ENCODE data around the gene CR2.
A peak's percentile ranks its signal among the peaks of the same experiment; 100 is the strongest.

The CR2 gene

DNA sequence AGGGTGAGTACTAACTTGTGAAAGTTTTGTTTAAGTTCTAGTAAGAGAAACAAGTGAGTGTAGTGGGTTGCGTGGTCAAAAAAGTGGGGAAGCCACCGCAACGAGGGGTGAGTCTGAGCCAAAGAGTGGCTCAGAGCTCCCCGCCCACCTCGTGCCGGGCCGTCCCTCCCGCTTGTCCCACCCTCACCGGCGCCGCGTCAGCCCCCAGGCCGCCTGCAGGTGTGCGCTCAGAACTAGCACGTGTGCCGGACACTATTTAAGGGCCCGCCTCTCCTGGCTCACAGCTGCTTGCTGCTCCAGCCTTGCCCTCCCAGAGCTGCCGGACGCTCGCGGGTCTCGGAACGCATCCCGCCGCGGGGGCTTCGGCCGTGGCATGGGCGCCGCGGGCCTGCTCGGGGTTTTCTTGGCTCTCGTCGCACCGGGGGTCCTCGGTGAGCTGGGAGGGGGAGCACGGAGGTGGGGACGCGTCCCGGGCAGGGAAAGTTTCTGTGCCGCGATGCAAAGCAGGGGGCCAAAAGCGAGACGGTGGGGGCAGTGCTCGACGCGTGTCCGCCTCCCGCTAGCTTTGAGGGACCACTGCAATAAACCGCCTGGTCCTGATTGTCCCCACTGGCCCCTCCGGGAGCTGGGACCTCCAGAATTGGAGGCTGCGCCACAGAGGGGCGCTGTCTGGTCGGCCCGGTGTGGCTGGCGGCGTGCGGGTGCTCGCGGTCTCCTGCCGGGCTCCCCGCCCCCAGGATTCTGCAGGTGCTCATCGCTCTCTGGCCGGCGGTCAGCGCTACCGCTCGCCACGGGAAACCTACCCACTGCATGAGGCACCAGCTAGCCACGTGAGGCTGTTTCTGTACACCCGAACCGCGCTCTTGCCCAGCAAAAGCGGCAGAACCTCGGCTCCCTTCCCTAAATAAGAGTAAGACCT is at the start of gene CR2:
Gene CR2, plus strand, starts transcription at position 283 of the 919 bp plus-strand sequence. Its CDS starts 91 bp downstream, at position 374.
- DNase-seq (ENCODE audit: low spot score) = peak; percentile 79

DNA sequence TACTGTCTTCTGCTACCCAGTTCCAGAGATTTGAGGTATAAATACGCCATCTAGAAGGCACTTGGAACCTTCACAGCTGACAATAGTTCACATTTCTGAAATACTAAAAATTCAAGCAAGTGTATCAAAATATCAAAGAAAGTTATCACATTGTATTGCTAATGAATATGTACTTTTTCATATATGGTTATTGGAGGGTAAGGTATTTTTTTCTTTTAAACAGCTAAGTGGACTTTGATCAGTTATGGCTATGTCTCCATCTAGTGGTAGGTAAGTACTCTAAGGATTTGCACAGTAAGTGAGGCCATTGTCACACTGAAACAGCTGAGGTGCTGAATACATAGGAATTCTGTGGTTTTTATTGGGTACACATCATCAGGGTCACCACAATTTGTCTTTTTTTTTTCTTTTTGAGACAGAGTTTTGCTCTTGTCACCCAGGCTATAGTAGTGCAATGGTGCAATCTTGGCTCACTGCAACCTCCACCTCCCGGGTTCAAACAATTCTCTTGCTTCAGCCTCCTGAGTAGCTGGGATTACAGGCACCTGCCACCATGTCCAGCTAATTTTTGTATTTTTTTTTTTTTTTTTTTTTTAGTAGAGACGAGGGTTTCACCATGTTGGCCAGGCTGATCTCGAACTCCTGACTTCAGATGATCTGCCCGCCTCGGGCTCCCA is 49.1 kb upstream of the CR2 start:
- TF ChIP-seq, protein P1, sequence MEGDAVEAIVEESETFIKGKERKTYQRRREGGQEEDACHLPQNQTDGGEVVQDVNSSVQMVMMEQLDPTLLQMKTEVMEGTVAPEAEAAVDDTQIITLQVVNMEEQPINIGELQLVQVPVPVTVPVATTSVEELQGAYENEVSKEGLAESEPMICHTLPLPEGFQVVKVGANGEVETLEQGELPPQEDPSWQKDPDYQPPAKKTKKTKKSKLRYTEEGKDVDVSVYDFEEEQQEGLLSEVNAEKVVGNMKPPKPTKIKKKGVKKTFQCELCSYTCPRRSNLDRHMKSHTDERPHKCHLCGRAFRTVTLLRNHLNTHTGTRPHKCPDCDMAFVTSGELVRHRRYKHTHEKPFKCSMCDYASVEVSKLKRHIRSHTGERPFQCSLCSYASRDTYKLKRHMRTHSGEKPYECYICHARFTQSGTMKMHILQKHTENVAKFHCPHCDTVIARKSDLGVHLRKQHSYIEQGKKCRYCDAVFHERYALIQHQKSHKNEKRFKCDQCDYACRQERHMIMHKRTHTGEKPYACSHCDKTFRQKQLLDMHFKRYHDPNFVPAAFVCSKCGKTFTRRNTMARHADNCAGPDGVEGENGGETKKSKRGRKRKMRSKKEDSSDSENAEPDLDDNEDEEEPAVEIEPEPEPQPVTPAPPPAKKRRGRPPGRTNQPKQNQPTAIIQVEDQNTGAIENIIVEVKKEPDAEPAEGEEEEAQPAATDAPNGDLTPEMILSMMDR (IDR thresholded peaks at IDR 0.05; ENCODE audit: extremely low read depth, missing control alignments) = peak; percentile 24
- peak; percentile 53 for DNase-seq (ENCODE audit: low spot score)

More for the DNA sequence above, at the start of gene CR2:
- TF ChIP-seq, protein P1 (IDR thresholded peaks at IDR 0.05; ENCODE audit: extremely low read depth, missing control alignments) = peak; percentile 47

DNA sequence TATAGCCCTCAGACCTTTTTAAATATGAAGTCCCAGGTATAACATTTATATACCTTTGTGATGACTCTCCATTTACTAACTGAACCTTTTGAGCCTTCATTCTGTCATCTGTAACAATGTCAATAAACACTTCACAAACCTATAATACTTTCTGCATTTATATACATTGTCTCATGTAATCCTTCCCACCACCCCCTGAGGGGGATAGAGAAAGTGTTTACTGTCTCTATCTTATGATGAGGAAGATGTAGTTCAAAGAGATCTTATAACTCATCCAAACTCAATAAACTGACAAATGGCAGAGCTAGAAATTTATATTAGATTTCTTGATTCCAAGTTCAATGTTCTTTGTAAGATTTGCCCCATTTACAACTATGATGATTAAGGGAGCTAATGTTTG is 48.3 kb upstream of the CR2 start:
- DNase-seq (ENCODE audit: low spot score) = no peak
- TF ChIP-seq, protein P1 (IDR thresholded peaks at IDR 0.05; ENCODE audit: extremely low read depth, missing control alignments) = no peak

DNA sequence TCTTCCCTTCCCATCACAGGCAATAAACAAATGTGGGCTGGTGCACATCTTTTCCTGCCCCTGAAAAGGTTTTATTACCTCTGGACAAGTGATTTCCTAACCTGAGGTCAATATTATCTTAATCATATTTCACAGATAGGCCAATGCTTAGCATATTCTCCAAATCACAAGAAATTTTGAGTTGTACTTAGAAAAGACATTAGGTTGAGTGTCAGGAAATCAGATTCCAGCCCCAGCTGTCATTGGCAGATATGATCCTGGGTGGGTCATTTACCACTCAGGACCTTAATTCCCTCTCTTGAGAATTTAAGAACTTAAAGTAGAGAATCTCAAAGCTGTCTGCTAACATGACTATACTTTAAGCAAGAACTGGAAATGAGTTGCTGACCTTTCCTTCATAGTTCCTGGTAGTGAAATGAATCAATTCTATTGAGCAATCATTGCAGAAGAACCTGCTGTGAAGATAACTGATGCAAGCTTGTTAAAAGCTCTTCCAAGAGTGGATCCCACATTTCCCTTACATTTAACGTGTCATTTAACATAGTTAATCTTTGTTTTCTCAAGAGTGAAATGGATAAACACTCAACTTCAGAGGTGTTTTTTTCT is 46.4 kb upstream of the CR2 start:
- TF ChIP-seq, protein P1 (IDR thresholded peaks at IDR 0.05; ENCODE audit: extremely low read depth, missing control alignments) = no peak
- no peak for DNase-seq (ENCODE audit: low spot score)

DNA sequence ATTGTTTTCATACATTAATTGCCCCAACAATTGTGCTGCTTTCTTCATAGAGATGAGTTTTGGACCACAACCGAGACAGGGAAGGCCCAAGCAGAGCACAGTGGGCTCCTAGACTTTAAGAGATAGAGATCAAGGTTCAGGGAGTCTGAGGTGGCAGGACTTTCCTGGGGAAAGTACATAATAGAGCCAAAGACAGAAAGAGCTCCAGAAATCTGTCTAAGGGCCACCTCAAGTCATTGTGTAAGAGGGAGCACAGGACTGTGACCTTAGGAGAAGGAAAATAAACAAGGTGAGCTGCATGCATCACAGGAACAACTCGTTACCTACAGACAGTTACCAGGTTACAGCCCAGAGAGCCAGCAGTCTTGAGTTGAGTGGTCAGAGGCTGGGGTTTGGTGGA is 41.3 kb upstream of the CR2 start:
- TF ChIP-seq, protein P1 (IDR thresholded peaks at IDR 0.05; ENCODE audit: extremely low read depth, missing control alignments) = no peak

DNA sequence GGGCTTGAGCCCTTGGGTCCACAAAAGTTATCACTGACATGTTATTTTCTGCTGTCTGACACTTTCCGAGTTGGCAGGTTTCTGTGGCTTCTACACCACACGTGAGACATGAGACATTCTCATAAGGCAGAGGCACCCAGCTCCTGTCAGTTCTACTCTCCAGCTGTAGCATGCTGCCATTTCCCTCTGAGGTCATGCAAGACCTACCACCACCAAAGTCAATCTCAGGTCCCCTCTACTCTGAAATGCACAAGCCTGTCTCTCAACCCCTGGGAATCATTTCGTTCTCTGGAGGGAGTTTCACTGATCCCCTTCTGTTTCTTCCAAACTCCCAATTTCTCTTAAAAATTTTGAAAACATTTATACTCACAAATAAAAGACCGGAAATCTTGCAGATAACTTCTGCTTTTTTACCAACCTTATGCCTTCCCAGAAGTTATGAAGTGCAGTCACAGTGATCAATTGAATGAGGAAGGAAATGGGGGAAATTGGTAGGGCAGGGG is 39.5 kb upstream of the CR2 start:
- TF ChIP-seq, protein P1 (IDR thresholded peaks at IDR 0.05; ENCODE audit: extremely low read depth, missing control alignments) = no peak
- DNase-seq (ENCODE audit: low spot score) = peak; percentile 67

More for the DNA sequence above, 41.3 kb upstream of the CR2 start:
- no peak for DNase-seq (ENCODE audit: low spot score)
